Activated CD8-positive, alpha-beta memory T cell treated with anti-CD3 and anti-CD28 coated beads for 48 hours (primary cell): ENCODE data around the gene PRADC1.

ENCODE experiments used
- DNase-seq, 3 experiments: peaks; one replicate each; pipeline ENCODE4 v3.0.0-alpha.2; 2020; ENCODE audit warnings: low read depth in 2 of 3, low spot score in 2 of 3

Gene PRADC1

GRCh38 chr2:73238149-73238548 lies 5.1 kb upstream of the PRADC1 start:
- no peak for DNase-seq

- DNase-seq: no peak
Measured at GRCh38 chr2:73237168-73237567, 4.1 kb upstream of the PRADC1 start.

DNA sequence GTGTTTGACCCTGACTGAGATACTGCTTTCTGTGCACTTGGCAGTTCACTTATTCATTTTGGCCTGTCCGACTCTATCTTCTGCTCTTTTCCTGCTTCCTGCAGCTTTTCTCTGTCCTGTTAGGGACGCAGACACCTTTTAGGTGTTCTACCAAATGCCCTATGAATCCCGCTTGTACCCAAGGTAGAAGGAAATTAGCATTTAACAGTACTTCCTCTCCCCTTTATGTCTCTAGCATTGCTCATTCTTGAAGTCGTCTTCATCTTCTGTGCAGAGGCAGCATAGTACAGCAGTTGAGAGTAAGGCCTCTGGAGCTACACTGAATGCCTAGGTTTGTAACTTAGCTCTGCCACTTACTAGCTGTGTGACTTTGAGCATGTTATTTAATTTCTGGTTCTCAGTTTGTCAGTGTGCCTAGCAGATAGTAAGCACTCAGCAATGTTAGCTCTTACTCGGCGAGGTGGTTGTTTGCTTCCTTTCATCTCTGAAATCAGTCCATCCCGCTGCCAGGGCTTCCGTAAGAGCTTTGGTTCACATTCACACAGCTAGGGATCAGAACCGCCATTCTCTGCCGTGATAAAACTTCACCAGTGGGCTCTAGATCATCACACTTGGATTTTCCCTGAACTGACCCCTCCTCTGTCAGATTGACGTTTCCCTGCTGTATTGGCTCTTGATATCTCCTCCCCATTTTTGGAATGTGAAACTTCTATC lies 2.4 kb upstream of the PRADC1 start:
- DNase-seq: no peak

DNA sequence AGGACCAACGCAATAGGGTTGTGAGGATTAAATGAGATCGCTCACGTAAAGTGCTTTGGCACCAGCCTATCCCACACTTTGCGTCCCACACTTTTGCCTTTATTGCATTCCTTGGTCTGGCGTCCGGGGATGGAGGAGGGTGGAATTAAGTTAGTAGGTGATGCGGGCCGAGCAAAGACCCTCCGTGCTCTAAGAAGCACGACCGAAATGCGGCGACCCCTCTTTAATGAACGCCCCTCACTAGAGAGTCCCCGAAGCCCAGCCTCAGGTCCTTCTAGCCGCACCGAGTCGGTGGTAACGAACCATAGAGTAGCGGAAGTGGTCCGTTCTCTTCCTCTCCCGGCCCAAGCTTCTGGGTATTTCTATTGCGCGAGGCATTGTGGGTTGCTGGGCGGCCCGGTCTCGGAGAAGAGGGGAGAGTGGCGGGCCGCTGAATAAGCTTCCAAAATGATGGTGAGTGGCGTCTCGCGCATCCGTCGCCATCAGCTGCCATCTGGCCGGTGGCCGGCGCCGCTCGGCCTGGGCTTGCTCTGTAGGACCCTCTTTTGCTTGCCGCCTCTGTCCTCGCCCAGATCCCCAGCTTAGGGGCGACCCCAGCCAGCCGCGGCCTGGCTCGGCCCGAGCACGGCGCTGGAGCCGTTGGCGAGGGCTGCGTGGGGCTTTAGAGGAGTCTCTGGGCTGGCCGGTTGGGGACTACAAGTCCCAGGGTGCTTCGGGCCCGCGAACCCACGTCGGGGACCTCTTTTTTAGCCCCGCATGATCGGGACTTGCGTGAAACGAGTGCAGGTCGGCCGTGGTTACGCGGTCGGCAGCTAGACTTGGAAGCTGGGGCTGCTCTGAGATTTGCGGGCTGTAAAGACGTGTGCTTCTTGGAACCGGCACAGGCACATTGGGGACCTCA lies 1.1 kb upstream of the PRADC1 start, which contains the start of gene CCT7:
TSS of gene CCT7 (plus strand) at position 377 of the 901 bp plus-strand sequence. CDS start at position 448, 71 bp downstream.
- peak; percentile 62 to 64 (median 63) for DNase-seq

DNA sequence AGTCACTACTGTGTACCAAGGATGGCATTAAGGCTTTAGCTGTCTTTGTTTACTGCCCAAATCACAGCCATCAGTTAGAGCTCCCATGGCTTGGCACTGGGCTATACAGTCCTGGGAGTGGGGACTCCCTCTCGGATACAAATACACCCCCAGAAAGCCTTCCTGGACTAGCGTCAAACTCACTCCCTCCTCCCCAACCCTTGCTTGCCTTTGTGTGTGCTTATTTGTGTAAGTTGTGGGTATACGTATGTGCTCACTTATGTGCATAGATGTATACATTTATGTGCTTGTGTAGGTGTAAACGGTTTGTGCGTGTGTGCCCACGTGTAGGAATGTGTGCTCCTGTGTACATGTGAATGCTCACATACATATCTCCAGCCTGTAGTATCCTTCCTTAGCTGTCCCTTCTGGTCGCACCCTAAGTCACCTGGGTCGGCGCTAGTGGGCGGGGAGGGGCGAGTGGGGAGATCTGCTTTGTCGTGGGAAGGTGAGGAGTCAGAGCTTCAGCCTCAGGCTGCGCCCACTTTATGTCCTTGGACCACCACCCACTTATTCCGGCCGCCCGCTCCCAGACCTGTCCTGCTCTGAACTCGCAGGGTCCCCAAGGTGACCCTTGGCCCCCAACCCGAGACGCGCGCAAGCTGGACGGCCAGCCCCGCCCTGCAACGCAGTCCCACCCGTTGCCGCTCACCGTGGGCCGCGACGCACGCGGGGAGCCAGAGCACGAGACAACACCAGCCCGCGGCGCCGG lies 461 bp downstream of the PRADC1 start:
- peak in 1 of 3 experiments; percentile 24 for DNase-seq

DNA sequence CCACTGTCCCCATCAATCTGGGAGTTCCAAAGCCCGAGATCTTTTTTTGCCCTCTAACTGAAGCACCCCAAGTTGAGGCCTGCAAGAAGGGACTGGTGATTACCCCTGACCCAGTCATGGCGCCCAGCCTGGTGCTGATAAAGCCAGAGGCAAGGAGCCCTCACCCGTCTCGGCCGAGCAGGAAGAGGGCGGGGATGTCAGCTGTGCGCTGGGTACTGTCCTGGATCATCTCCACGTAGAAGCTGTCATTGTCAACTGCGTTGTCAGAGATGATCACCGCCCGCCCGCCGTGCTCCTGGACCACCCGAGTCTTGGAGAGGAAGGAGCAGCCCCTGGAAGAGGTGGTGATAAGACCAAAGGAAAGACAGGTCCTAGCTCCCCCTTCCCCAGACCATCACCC lies 4.4 kb downstream of the PRADC1 start:
- no peak for DNase-seq

DNA sequence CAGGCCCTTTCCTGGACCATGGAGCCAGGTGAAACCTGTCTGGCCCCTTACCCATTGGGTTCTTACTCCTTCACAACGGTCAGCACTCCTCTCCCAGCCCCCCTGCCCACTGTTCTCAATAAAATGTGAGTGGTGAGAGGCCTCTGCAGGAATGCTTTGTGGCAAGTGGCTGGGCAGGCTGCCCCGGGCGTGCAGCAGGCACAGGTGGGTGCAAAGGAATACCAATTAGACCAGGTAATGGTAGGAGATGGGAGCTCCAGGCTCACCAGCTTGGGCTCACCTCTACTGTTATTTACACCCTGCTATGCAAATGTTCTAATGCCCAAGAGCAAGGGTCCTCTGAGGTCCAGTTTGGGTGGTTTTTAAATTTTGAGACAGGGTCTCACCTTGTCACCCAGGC lies 6.0 kb downstream of the PRADC1 start:
- no peak for DNase-seq

DNA sequence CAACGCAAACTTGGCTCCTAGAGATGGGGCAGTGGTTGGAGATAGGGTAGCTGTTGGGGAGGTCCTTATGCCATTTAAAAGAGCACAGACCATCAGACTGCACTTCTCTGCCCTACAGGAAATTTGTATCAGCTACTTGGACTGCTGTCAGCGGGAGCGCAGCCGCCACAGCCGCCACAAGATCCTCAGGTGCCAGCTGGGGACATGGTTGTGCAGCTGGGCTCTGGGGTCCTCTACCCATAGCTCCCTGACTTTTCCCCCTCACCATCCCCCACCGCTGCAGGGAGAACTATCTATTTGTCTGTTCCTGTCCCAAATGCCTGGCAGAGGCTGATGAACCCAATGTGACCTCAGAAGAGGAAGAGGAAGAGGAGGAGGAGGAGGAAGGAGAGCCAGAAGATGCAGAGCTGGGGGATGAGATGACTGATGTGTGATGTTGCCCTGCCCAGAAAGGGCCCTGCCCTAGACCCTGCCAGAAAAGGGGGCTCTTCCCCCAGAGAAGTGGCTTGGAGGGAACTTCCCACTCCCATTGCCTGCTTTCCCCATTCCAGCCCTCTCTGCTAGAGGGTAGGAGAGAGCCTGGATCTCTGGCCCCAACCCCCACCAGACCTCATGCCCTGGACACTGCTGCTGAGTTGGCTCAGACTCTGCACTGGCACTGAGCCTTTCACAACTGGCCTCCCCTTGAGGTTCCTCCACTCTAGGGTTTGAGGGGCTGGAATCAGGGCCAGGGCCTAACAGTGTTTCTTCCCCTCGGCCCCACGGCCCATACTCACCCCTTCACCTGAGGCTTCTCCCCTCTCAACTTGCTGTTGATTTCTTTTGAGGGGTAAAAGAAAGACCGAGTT lies 7.3 kb downstream of the PRADC1 start:
- no peak for DNase-seq

GRCh38 chr2:73223821-73224220 lies 9.2 kb downstream of the PRADC1 start:
- no peak for DNase-seq

DNA sequence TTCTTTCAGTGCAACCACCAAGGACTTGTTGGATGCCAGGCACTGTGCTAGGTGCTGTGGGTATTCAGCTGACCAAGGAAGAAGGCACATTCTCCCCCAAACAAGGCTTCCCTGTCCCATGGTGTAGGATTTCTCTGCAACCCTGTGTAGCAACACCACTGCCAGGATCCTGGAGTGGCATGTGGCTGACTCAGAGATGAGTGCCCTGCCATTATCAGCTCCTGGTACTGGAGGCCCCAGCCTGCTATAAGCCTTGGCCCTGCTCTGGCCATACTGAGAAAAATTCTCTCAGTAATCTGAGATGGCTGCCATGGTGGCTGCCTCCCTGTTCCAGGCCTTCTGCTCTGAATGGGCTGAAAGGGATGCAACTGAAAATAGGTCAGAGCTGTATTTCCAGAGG lies 14.7 kb downstream of the PRADC1 start:
- no peak for DNase-seq

GRCh38 chr2:73217826-73218225 lies 15.2 kb downstream of the PRADC1 start:
- DNase-seq: no peak

- no peak for DNase-seq
Measured at GRCh38 chr2:73217160-73217559, 15.9 kb downstream of the PRADC1 start.

DNA sequence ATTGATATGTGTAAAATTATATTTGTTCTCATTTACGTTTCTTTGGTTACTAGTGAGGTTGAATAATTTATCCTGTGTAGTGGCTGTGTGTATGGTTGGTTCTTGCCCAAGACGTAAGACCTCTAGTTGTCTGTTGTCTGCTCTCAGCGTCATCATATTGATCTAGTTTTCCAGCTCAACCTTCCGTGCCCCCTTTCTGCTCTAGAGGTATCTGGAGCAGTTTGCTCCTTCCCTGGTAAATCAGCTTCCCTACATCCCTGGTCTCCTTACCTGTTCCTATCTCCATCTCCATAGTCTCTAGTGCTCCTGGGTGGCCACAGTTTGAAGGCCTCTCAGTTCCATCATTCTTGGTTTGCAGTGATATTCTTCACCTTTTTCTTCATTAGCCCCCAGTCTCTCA lies 17.8 kb downstream of the PRADC1 start:
- no peak for DNase-seq

DNA sequence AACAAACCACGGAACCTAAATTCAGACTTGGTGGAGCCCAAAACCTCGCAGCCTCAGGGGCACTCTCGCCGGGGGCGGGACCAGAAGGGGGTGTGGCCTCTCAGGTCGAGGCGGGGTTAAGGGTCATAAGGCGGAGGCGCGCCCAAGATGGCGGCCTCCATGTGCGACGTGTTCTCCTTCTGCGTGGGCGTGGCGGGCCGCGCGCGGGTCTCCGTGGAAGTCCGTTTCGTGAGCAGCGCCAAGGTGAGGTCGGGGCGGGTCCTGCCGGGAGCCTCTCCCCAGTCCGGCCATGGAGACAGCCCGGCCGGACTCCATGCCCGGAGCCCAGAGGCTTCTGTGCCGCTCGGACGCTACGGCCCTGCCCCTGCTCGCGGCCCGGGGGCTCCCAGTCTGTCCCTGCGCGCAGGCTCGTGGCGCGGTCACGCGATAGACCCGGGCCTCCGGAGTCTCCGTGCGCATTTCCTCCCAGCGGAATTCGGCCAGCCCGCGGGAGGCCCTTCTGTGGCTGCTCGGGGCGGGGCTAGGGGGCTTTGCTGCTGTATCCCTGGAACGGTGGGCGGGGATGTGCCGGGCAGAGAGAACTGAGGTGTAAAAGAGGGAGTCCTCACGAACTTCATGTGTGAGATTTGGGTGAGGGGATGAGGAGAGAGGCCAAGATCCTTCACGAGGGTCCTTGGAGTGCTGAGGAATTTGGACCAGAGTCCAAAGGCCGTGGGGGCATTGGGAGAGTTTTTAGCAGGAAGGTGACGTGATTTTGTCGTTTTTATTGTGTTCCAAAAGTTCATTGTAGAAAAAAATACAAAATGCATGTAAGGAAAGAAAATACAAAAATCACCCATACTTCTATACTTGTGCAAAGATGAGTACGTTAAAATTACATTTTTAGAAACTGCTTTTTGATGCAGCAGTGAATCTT lies 18.7 kb downstream of the PRADC1 start, which contains the start of gene SMYD5:
TSS of gene SMYD5 (plus strand) at position 126 of the 916 bp plus-strand sequence. CDS start at position 148, 22 bp downstream.
- DNase-seq: peak; percentile 75 to 79 (median 77)

- peak; percentile 31 to 53 (median 42) for DNase-seq
Measured at GRCh38 chr2:73212448-73213176, 20.4 kb downstream of the PRADC1 start.

DNA sequence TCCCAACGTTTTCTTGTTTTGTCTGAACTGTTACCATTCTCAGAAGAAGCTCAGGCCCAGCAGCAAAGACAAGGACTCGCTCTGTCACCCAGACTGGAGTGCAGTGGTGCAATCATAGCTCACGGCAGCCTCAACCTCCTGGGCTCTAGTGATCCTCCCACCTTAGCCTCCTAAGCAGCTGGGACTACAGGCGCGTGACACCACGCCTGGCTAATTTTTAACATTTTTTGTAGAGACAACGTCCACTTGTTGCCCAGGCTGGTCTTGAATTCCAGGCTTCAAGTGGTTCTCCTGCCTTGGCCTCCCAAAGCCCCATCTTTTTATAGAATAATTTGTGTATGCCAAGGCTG lies 21.0 kb downstream of the PRADC1 start:
- DNase-seq: no peak

GRCh38 chr2:73210696-73211095 lies 22.3 kb downstream of the PRADC1 start:
- DNase-seq: no peak

DNA sequence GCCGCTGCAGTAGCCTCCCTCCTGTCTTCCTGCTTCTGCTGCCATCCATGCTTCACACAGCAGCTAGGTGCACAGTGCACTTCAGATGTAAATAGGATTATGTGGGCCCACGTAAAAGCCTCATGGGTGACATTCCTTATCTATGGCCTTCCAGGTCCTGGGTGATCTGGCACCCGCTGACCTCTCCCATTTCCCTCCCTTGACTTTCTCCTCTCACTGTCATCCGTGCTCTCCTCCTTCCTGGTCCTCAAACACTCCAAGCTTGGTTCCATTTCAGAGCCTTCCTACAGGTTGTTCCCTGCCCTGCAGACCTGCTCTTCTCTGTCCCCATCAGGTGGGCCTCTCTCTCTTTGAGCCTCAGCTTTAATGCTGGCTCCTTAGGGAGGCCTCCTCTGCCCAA lies 23.0 kb downstream of the PRADC1 start:
- DNase-seq: no peak

GRCh38 chr2:73208258-73208657 lies 24.8 kb downstream of the PRADC1 start:
- DNase-seq: no peak
